ENCODE measurements around the gene HBA2. TPM values are rescaled to one million over a fixed set of nuclear protein-coding genes. Genes with fewer than 3 reads are reported as not detected.

The HBA2 gene
- total and polyA plus RNA-seq, 9 of the 15 experiments (the other 6 are each of a cell fraction or from before 2014, with no cell fraction given), result 40.4 to 853 (median 286) TPM

DNA sequence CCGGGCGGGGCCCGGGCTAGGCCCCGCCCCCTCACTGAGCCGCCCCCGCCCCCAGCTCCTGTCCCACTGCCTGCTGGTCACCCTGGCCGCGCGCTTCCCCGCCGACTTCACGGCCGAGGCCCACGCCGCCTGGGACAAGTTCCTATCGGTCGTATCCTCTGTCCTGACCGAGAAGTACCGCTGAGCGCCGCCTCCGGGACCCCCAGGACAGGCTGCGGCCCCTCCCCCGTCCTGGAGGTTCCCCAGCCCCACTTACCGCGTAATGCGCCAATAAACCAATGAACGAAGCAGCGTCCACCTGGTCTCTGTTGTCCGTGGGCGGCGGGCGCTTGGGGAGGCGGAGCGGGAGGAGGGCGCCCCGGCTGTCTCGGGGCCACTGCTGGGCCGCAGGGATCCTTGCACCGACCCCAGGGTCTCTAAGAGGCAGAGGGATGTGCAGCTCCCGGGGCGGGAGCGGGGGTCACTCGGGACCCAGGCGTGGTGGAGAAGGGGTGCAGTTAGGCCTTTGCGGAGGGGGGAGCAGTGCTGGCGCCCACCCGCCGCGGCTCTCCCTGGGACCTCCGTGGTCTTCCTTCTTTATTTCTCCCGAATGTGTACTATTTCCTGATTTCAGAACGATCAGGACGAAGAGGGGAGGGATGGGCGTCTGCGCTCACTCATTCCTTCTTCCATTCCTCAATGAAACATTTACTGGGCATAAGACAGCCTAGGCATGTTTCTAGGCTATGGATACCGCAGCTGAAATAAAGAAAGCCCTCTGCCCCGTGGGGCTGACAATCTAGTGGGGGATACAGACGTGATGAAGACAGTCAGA, 18.3 kb upstream of the HBA2 start (continued):
- no peak for TF ChIP-seq ZNF764 (CRISPR knock-in tag; IDR thresholded peaks at IDR 0.05; ENCODE audit: low read depth)
- TF ChIP-seq ZNF431 (CRISPR knock-in tag; IDR thresholded peaks at IDR 0.05), result no peak
- TF ChIP-seq PYGO2 (tag; IDR thresholded peaks at IDR 0.05), result no peak
- no peak for TF ChIP-seq WHSC1 (IDR thresholded peaks at IDR 0.05; ENCODE audit: low read length)
- TF ChIP-seq NFIC (IDR thresholded peaks at IDR 0.05), result peak; percentile 54
- no peak for TF ChIP-seq COPS2 (conservative IDR thresholded peaks at IDR 0.05)
- no peak for TF ChIP-seq ZFP1 (CRISPR knock-in tag; IDR thresholded peaks at IDR 0.05)
- peak; percentile 92 for TF ChIP-seq EGR1 (conservative IDR thresholded peaks at IDR 0.05)
- TF ChIP-seq, protein P1, sequence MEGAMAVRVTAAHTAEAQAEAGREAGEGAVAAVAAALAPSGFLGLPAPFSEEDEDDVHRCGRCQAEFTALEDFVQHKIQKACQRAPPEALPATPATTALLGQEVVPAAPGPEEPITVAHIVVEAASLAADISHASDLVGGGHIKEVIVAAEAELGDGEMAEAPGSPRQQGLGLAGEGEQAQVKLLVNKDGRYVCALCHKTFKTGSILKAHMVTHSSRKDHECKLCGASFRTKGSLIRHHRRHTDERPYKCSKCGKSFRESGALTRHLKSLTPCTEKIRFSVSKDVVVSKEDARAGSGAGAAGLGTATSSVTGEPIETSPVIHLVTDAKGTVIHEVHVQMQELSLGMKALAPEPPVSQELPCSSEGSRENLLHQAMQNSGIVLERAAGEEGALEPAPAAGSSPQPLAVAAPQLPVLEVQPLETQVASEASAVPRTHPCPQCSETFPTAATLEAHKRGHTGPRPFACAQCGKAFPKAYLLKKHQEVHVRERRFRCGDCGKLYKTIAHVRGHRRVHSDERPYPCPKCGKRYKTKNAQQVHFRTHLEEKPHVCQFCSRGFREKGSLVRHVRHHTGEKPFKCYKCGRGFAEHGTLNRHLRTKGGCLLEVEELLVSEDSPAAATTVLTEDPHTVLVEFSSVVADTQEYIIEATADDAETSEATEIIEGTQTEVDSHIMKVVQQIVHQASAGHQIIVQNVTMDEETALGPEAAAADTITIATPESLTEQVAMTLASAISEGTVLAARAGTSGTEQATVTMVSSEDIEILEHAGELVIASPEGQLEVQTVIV (CRISPR knock-in tag; IDR thresholded peaks at IDR 0.05; ENCODE audit: borderline replicate concordance), result no peak
- TF ChIP-seq, protein P2, sequence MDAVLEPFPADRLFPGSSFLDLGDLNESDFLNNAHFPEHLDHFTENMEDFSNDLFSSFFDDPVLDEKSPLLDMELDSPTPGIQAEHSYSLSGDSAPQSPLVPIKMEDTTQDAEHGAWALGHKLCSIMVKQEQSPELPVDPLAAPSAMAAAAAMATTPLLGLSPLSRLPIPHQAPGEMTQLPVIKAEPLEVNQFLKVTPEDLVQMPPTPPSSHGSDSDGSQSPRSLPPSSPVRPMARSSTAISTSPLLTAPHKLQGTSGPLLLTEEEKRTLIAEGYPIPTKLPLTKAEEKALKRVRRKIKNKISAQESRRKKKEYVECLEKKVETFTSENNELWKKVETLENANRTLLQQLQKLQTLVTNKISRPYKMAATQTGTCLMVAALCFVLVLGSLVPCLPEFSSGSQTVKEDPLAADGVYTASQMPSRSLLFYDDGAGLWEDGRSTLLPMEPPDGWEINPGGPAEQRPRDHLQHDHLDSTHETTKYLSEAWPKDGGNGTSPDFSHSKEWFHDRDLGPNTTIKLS (IDR thresholded peaks at IDR 0.05; ENCODE audit: borderline replicate concordance, low read depth), result no peak
- TF ChIP-seq, protein P3, sequence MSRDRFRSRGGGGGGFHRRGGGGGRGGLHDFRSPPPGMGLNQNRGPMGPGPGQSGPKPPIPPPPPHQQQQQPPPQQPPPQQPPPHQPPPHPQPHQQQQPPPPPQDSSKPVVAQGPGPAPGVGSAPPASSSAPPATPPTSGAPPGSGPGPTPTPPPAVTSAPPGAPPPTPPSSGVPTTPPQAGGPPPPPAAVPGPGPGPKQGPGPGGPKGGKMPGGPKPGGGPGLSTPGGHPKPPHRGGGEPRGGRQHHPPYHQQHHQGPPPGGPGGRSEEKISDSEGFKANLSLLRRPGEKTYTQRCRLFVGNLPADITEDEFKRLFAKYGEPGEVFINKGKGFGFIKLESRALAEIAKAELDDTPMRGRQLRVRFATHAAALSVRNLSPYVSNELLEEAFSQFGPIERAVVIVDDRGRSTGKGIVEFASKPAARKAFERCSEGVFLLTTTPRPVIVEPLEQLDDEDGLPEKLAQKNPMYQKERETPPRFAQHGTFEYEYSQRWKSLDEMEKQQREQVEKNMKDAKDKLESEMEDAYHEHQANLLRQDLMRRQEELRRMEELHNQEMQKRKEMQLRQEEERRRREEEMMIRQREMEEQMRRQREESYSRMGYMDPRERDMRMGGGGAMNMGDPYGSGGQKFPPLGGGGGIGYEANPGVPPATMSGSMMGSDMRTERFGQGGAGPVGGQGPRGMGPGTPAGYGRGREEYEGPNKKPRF (IDR thresholded peaks at IDR 0.05; ENCODE audit: low read depth, low read length), result no peak
- no peak for TF ChIP-seq SRSF3 (IDR thresholded peaks at IDR 0.05; ENCODE audit: insufficient read depth, low read length)
- TF ChIP-seq, protein P4, sequence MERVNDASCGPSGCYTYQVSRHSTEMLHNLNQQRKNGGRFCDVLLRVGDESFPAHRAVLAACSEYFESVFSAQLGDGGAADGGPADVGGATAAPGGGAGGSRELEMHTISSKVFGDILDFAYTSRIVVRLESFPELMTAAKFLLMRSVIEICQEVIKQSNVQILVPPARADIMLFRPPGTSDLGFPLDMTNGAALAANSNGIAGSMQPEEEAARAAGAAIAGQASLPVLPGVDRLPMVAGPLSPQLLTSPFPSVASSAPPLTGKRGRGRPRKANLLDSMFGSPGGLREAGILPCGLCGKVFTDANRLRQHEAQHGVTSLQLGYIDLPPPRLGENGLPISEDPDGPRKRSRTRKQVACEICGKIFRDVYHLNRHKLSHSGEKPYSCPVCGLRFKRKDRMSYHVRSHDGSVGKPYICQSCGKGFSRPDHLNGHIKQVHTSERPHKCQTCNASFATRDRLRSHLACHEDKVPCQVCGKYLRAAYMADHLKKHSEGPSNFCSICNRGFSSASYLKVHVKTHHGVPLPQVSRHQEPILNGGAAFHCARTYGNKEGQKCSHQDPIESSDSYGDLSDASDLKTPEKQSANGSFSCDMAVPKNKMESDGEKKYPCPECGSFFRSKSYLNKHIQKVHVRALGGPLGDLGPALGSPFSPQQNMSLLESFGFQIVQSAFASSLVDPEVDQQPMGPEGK (CRISPR knock-in tag; IDR thresholded peaks at IDR 0.05; ENCODE audit: borderline replicate concordance), result no peak
- no peak for TF ChIP-seq ELF4 (CRISPR knock-in tag; IDR thresholded peaks at IDR 0.05)
- TF ChIP-seq PHB2 (IDR thresholded peaks at IDR 0.05; ENCODE audit: low read depth), result no peak
- no peak for TF ChIP-seq MIER1 (IDR thresholded peaks at IDR 0.05; ENCODE audit: low read depth)
- TF ChIP-seq CTBP1 (IDR thresholded peaks at IDR 0.05; ENCODE audit: borderline replicate concordance), result peak; percentile 38; the same call in 1 of the 2 replicates
- TF ChIP-seq MAZ (CRISPR knock-in tag; conservative IDR thresholded peaks at IDR 0.05 in 1 of 2, IDR thresholded peaks at IDR 0.05 in 1 of 2), result peak; percentile 47 to 70; a peak in 2 of 4 replicates
- TF ChIP-seq NRF1 (conservative IDR thresholded peaks at IDR 0.05 in 1 of 2, IDR thresholded peaks at IDR 0.05 in 1 of 2), result peak in 1 of 2 experiments; percentile 13; a peak in 1 of 4 replicates
- no peak for TF ChIP-seq ETV5 (CRISPR knock-in tag; IDR thresholded peaks at IDR 0.05; ENCODE audit: low read depth)
- TF ChIP-seq ZC3H8 (IDR thresholded peaks at IDR 0.05), result no peak
